ENCODE results near the gene IL7R. TPM values are rescaled to one million over a fixed set of nuclear protein-coding genes. Genes with fewer than 3 reads are reported as not detected.
A peak's percentile ranks its signal among the peaks of the same experiment; 100 is the strongest.

Gene IL7R
- total and polyA plus RNA-seq, 2 donors (not counting 1 experiment from before 2014, with no cell fraction given), result 67.9 to 266 TPM

DNA sequence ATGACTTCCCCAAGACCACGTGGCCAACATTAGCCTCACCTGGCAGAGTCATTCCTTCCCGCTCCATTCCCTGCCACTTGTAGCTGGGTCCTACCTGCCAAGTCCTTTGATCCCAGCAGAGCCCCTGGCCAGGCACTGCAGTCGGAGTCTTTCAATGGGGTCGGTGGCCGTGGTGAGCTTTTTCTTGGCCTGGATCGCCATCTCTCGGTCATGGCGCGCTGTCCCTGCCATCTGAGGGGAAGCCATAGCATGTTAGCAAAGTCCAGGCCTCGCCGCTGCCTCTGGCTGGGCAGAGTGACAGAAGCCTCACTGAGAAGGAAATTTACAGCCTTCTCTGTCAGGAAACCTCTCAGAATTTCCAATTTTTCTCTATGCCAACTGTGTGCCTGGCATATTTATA is 64.2 kb downstream of the IL7R start:
- H3K27ac ChIP-seq (ENCODE audit: insufficient read depth, low read length), result no peak overlapping the region
- H3K27me3 ChIP-seq (ENCODE audit: control insufficient read depth, insufficient read depth, low read length), result no peaks in the 10 kb centered on the region
- H2AFZ ChIP-seq (ENCODE audit: low read length), result no peak overlapping the region
- H3K9me3 ChIP-seq (ENCODE audit: control insufficient read depth, insufficient read depth, low read depth, low read length), result no peaks in the 10 kb centered on the region
- H3K4me3 ChIP-seq (replicated peaks in 1 of 4; ENCODE audit: control extremely low read depth in 1 of 4, insufficient read depth in 1 of 4, low read depth in 3 of 4, low read length in 4 of 4), result no peak overlapping the region
- TF ChIP-seq, protein P1, sequence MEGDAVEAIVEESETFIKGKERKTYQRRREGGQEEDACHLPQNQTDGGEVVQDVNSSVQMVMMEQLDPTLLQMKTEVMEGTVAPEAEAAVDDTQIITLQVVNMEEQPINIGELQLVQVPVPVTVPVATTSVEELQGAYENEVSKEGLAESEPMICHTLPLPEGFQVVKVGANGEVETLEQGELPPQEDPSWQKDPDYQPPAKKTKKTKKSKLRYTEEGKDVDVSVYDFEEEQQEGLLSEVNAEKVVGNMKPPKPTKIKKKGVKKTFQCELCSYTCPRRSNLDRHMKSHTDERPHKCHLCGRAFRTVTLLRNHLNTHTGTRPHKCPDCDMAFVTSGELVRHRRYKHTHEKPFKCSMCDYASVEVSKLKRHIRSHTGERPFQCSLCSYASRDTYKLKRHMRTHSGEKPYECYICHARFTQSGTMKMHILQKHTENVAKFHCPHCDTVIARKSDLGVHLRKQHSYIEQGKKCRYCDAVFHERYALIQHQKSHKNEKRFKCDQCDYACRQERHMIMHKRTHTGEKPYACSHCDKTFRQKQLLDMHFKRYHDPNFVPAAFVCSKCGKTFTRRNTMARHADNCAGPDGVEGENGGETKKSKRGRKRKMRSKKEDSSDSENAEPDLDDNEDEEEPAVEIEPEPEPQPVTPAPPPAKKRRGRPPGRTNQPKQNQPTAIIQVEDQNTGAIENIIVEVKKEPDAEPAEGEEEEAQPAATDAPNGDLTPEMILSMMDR (conservative IDR thresholded peaks at IDR 0.05 in 1 of 2, IDR thresholded peaks at IDR 0.05 in 1 of 2; ENCODE audit: low read depth in 1 of 2, low read length in 2 of 2), result peak in 1 of 2 donors; percentile 9
- no peak for TF ChIP-seq EZH2 (IDR thresholded peaks at IDR 0.05; ENCODE audit: low read length, missing control alignments)
- peaks cover 12% of the 10 kb centered on the region for H3K4me1 ChIP-seq (ENCODE audit: control insufficient read depth, extremely low read depth, insufficient read depth, low read length)
- H3K9ac ChIP-seq (ENCODE audit: insufficient read depth, low read length), result no peak overlapping the region
- no peak for DNase-seq (ENCODE audit: low read depth in 2 of 2)
- no peaks in the 10 kb centered on the region for H3K79me2 ChIP-seq (ENCODE audit: control insufficient read depth, insufficient read depth, low read length)
- H4K20me1 ChIP-seq (ENCODE audit: control insufficient read depth, extremely low read depth, insufficient read depth, low read length), result no peaks in the 10 kb centered on the region
- H3K36me3 ChIP-seq (ENCODE audit: control insufficient read depth, insufficient read depth, low read length), result no peaks in the 10 kb centered on the region
- no peak overlapping the region for H3K4me2 ChIP-seq (ENCODE audit: extremely low read depth, insufficient read depth, low read length)

DNA sequence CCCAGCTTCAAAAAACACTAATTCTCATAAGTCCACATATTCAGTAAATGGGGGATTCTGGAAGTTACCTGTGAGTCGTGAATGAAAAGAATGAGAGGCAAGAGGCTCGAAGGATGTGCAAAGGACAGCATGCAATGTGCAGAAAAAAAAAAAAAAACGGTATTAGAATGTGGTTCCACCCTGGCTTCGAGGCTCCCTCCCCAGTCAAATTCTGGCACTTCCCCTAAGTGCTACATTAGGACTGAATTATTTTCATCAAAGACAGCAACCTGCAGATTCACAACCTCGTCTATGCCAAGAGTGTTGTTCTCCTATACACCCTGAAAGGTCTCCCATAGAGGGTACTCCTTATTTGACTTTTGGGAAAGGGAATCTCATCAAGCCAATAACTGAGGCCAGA is 65.2 kb downstream of the IL7R start:
- no peak overlapping the region for H3K9ac ChIP-seq (ENCODE audit: insufficient read depth, low read length)
- no peaks in the 10 kb centered on the region for H3K27me3 ChIP-seq (ENCODE audit: control insufficient read depth, insufficient read depth, low read length)
- H3K27ac ChIP-seq (ENCODE audit: insufficient read depth, low read length), result no peak overlapping the region
- no peak overlapping the region for H2AFZ ChIP-seq (ENCODE audit: low read length)
- H3K4me1 ChIP-seq (ENCODE audit: control insufficient read depth, extremely low read depth, insufficient read depth, low read length), result peaks cover 12% of the 10 kb centered on the region
- no peaks in the 10 kb centered on the region for H4K20me1 ChIP-seq (ENCODE audit: control insufficient read depth, extremely low read depth, insufficient read depth, low read length)
- no peaks in the 10 kb centered on the region for H3K36me3 ChIP-seq (ENCODE audit: control insufficient read depth, insufficient read depth, low read length)
- no peaks in the 10 kb centered on the region for H3K9me3 ChIP-seq (ENCODE audit: control insufficient read depth, insufficient read depth, low read depth, low read length)
- no peak overlapping the region for H3K4me2 ChIP-seq (ENCODE audit: extremely low read depth, insufficient read depth, low read length)
- no peak for DNase-seq (ENCODE audit: low read depth in 2 of 2)
- no peak overlapping the region for H3K4me3 ChIP-seq (replicated peaks in 1 of 4; ENCODE audit: control extremely low read depth in 1 of 4, insufficient read depth in 1 of 4, low read depth in 3 of 4, low read length in 4 of 4)
- H3K79me2 ChIP-seq (ENCODE audit: control insufficient read depth, insufficient read depth, low read length), result no peaks in the 10 kb centered on the region
- TF ChIP-seq, protein P1 (conservative IDR thresholded peaks at IDR 0.05 in 1 of 2, IDR thresholded peaks at IDR 0.05 in 1 of 2; ENCODE audit: low read depth in 1 of 2, low read length in 2 of 2), result no peak
- no peak for TF ChIP-seq EZH2 (IDR thresholded peaks at IDR 0.05; ENCODE audit: low read length, missing control alignments)

DNA sequence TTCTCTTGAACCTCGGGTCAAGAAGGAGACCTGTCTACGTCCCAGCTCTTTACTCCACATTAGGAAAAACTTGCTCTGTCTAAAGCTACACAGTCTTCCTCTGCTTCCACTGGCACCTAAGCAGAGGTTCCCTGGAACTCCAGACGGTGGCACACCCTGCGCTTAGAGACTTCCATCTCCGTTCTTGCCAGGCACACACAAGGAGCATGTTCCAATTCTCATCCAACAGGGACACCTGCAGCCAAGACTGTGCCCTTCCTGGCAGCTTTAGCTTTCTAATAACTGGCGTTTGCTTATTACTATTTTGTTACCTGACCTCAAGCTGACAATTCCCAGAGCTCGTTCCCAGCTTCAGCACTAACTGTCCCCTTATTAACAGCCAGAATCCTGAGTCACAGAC is 65.8 kb downstream of the IL7R start:
- no peaks in the 10 kb centered on the region for H3K27me3 ChIP-seq (ENCODE audit: control insufficient read depth, insufficient read depth, low read length)
- H3K4me2 ChIP-seq (ENCODE audit: extremely low read depth, insufficient read depth, low read length), result no peak overlapping the region
- no peaks in the 10 kb centered on the region for H3K36me3 ChIP-seq (ENCODE audit: control insufficient read depth, insufficient read depth, low read length)
- H2AFZ ChIP-seq (ENCODE audit: low read length), result no peak overlapping the region
- H3K79me2 ChIP-seq (ENCODE audit: control insufficient read depth, insufficient read depth, low read length), result no peaks in the 10 kb centered on the region
- H3K9me3 ChIP-seq (ENCODE audit: control insufficient read depth, insufficient read depth, low read depth, low read length), result no peaks in the 10 kb centered on the region
- no peak overlapping the region for H3K9ac ChIP-seq (ENCODE audit: insufficient read depth, low read length)
- DNase-seq (ENCODE audit: low read depth in 2 of 2), result no peak
- H3K4me3 ChIP-seq (replicated peaks in 1 of 4; ENCODE audit: control extremely low read depth in 1 of 4, insufficient read depth in 1 of 4, low read depth in 3 of 4, low read length in 4 of 4), result no peak overlapping the region
- H3K27ac ChIP-seq (ENCODE audit: insufficient read depth, low read length), result no peak overlapping the region
- H3K4me1 ChIP-seq (ENCODE audit: control insufficient read depth, extremely low read depth, insufficient read depth, low read length), result peaks cover 12% of the 10 kb centered on the region
- H4K20me1 ChIP-seq (ENCODE audit: control insufficient read depth, extremely low read depth, insufficient read depth, low read length), result no peaks in the 10 kb centered on the region
- no peak for TF ChIP-seq EZH2 (IDR thresholded peaks at IDR 0.05; ENCODE audit: low read length, missing control alignments)
- TF ChIP-seq, protein P1 (conservative IDR thresholded peaks at IDR 0.05 in 1 of 2, IDR thresholded peaks at IDR 0.05 in 1 of 2; ENCODE audit: low read depth in 1 of 2, low read length in 2 of 2), result no peak
